HL-60/S4 treated with retinoic acid at 250 ng/mL for 4 days and 3 days (cell line): ENCODE data around the gene ZXDC.

Experiments
- in situ Hi-C: fragments of 300-500 bp; cut with MboI; formaldehyde crosslinking; loops from 2 replicates; pipeline ENCODE4 v1.7.0; 2022; ENCODE audit warnings: low sequenced_read_pairs

ZXDC gene

DNA sequence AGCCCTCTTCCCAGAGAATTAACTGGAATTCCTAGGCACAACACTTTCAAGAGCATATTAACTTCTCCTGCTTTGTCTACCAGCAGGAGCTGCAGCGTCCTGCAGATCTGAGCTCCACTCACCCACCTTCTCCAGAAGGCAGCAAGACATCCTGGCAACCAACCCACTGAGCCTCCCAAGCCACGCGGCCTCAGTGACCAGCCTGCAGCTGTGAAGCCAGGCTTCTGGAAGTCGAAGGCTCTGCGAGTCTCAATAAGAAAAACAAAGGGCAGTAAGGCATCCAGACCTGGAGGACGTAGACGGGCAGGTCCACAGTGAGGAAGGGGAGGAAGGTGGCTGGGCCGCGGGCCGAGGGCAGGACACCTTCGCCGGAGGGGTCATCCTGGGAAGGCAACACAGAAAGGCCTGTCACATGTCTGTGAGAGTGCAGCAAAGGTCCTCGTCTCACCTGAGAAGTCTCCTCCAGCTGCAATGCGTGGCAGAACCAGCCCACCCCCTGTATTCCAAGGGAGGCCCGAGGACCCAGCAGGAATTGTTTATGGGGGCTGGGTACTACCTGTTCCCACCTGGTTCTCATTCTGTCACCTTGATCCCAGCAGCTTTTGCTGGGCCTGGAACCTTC is 36.2 kb downstream of the ZXDC start:
- in situ Hi-C loops: no loop called here

DNA sequence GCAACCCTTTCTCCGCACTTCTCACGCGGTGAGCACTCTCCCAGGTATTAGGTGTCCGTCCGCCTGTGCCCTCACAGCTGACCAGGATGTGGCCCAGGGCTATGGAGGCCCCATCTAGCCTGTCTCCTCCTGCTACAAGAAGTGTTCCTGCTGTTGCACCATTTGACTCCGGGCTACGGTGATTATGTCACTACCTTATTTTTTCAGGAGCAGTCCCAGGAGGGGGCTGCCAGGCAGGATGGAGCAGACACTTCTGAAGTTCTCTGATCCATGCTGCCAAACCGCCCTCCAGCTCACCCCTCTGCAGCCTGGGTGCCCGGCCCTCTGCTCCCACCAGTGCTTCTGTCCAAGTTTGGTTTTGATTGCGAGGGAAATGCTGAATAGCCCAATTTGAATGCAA is 36.9 kb downstream of the ZXDC start:
- in situ Hi-C loops: no loop called here

DNA sequence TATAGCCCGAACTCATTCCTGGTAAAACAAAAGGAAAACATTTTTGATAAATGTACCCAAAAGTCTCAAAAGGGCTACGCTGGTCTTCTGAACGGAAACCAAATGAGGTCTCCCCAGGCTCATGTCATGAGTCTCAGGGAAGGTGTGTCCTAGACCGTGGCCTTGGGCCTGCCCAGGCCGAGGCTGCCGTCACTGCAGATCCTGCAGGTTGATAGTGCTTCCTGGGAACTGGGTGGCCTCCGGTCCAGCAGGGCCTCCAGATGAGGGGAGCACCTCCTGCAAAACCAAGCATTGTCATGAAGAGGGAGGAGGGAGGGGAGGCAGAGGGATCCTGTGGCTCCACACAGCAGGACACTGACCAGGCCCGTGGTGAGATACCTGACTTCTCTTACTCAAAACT is 37.5 kb downstream of the ZXDC start:
- in situ Hi-C loops: no loop called here

GRCh38 chr3:126436826-126437717 is 38.6 kb downstream of the ZXDC start:
- in situ Hi-C loops: no loop called here

GRCh38 chr3:126435456-126436315 is 40.0 kb downstream of the ZXDC start:
- in situ Hi-C loops: no loop called here

DNA sequence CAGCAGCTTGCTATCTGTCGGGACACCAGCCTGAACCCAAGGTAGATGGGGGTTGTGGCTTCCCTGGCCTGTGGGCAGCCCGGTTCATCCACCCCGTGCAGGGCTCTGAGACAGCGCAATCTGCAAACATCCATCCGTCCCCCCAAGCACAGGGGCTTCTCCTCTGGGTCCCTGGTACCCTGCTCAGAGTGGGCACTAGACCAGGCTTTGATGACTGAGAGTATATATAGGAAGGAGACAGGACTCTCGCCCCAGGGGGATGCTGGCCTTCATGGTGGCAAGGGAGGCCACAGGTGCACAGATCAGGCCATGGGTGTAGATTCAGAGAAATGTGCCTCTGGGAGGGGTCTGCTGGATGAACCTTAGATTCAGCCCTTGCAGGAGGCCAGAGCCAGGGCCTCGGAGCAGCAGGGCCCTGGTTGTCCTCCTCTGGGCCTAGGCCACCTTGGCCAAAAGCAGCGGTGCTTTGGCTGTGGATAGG is 40.7 kb downstream of the ZXDC start:
- in situ Hi-C loops: no loop called here

DNA sequence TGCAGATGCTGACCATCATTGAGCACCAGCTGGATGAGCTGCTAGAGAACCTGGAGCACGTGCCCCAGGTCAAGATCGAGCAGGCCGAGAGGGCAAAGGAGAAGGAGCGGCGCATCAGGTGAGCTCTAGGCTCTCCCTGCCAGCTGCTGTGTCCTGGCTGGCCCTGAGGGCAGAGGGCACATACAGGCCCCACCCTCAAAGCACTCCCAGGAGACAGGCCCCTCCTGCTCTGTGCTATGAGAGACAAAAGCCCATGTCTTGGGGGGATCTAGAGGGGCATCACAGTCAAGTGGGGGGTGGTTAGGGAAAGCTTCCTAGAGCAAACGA is 41.5 kb downstream of the ZXDC start:
- in situ Hi-C loops: no loop called here

DNA sequence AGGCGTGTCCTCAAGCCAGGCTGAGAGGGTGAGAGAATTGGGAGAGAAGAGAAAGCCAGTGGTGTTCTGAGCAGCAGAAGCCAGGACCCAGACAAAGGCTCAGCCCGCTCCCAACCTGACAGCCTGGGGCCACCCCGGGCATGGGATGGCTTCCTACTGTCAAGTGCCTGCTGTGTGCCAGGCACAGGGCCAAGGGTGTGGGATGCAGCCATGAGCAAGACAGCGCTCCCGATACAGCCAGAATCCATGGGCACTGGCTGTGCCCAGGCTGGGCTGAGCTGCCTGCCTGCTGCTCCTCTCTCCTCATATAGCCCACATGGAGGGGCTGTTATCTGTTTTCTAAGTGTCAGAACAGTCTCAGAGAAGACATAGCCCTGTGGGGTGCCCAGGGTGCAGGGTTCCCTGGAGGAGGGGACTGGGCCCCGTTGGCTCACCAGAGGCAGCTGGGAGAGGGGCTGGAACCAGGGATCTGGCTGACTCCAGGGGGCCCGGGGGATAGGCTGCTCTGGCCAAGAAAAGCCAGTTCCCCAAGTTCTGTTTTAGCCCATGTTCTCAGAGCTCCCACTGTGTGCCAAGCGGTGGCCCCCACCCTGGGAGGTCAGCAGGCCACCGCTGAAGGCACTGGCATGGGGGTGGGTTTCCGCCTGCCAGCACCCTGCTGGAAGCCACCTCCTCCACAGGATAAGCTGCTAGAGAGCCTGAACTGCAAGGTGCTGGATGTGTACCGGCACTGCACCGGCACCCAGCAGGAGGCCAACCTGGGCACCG is 42.0 kb downstream of the ZXDC start:
- in situ Hi-C loops: no loop called here

DNA sequence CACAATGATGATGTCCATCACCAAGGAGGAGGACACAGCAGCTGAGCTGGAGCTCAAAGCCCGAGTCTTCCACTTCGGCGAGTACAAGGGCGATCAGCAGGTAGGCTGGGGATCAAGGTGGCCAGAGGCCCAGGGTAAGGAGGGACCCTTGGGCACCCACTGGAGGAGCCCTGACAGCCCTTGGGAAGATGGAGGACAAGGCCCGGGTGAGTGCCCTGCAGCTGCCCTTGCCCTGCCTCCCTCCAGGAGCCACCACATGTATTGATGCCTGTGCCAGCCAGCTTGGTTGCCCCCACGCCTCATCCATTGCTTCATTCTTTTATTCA is 42.6 kb downstream of the ZXDC start:
- in situ Hi-C loops: no loop called here

DNA sequence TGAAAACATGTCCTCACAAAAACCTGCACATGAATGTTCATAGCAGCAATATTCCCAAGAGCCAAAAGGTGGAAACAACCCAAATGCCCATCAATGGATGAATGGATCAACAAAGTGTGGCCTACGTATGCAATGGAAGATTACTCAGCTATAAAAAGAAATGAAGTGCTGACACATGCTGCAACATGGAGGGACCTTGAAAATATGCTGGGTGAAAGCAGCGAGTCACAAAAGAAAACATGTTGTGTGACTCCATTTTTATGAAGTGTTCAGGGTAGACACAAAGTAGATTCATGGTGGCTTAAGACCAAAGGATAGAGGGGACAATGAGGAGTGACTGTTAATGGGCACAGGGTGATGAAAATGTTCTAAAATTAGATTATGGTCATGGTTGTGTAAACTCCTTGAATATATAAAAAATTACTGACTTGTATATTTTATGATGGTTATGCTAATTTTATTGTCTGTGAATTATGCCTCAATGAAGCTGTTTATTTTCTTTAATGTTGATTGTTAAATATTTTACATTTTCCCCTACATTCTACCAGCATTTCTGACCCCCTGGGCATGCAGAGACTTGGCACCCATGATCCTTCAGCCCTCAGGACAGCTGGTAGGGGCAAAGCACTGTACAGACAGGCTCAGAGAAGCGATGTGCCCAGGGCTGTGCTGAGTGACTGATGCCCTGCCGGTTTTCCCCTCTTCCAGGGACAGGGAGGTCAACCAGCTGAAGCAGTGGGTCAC is 43.2 kb downstream of the ZXDC start:
- in situ Hi-C loops: no loop called here

GRCh38 chr3:126431103-126431534 is 44.6 kb downstream of the ZXDC start:
- in situ Hi-C loops: no loop called here

- in situ Hi-C loops: no loop called here
These were observed 50.9 kb downstream of the ZXDC start for GRCh38 chr3:126424751-126425150.

- in situ Hi-C loops: no loop called here
These were observed 51.5 kb downstream of the ZXDC start for GRCh38 chr3:126424039-126424717.

DNA sequence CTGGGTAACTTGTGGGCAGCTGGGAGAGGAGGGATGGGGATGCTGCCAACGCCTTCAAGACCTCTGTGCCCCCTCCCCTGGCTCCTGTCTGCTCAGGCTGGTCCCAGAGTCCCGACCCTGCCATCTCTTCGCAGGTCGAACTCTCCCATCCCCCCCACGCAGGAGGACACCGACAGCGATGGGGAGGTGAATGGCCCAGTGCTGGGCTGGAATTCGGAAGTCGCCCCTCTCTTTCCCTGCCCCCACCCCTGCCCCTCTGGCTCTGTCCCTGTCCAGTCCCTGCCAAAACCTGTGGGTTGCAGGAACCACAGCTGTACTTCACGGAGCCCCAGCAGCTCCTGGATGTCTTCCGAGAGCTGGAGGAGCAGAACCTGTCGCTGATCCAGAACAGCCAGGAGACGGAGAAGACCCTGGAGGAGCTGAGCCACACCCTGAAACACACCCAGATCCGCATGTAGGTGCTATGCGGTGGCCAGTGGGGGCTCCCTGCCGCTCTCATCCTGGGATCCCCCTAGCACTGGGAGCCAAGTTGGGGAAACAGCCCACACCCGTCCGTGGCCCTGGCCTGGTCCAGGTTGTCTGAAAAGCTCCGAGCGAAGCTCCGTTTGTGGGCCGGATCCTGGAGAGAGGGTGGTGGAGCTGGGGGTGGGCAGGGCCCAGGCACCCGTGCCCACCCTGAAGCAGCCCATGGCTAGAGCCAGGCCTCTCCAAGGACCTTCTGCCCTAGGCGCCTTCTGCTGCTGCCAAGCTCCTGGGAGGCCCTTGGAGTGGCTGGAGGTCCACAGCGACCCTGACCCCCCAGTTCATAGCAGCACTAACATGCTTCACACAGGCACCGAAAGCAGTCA is 52.3 kb downstream of the ZXDC start:
- in situ Hi-C loops: no loop called here

- in situ Hi-C loops: no loop called here
These were observed 53.1 kb downstream of the ZXDC start for GRCh38 chr3:126422571-126423091.

GRCh38 chr3:126422121-126422520 is 53.6 kb downstream of the ZXDC start:
- in situ Hi-C loops: no loop called here

DNA sequence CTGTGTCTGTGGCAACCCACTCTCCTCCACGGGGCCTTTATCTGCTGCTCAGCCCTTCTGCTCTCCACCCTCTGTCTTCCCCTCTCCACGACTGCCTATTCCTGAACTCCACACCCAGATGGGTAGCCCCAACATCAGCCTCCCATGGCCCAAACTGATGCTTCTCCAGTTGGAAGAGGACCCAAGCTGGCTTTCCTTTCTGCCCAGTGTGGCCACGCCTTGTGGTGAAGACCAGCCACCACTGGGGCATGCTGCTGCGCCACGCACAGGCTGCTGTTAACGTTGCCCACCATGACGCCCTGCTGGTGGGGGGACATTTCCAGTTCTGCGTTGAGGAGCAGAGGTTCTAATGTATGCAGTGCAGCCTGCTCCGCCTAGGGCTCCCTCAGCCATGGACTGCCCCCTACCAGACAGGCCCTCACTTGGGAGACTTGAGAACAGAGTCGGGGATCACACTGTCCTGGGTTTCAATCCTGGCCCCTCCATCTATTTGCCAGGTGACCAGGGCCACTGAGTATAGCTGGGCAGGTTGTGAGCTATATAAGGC is 54.0 kb downstream of the ZXDC start:
- in situ Hi-C loops: no loop called here
